OCI-M1 (cell line): ENCODE measurements around the gene TRPM2.

ENCODE experiments used
- DNase-seq: peaks from one replicate; lab custom pipeline; 2025; lab: John Stamatoyannopoulos, UW

The TRPM2 gene

DNA sequence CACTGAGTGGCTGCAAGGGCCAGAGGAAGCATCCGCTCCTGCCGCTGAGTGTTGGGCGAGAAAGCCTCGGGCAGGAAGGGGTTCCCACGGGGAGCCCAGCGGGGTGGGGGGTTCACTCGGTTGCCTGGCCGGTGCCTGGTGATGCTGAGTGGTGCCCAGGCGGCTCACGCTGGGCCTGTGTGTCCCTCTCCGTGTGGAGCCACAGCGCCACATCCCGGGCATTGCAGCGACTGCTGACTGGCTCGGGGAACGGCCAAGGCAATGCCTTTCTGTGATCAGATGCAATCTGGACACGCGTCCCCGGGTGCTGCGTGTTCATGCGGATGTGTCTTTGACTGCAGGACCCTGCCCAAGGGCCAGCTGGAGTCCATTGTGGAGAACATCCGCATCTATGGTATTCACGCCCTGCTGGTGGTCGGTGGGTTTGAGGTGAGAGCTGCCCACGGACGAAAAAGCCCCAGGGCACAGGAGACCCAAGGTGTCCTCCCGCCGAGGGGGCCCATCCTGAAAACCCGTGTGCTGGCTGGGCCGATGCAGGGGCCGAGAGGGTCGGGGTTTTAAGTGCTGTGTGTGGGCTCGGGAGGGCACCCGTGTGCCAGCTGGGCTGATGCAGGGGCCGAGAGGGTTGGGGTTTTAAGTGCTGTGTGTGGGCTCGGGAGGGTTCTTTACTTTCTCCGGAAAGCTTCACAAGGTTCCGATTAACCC, 30.6 kb upstream of the TRPM2 start:
- no peak for DNase-seq

DNA sequence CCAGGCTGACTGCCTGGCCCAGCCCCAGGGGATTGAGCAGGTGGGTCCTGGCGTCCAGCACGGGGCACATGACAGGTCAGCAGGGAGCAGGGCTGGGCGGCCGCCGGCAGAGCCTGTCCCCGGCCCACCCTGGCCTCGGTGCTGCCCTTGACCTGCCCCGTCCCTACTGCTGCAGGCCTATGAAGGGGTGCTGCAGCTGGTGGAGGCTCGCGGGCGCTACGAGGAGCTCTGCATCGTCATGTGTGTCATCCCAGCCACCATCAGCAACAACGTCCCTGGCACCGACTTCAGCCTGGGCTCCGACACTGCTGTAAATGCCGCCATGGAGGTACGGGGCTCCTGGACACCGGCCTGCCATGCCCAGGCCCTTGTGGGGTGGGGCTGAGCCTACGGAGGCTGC, 29.8 kb upstream of the TRPM2 start:
- DNase-seq: no peak

DNA sequence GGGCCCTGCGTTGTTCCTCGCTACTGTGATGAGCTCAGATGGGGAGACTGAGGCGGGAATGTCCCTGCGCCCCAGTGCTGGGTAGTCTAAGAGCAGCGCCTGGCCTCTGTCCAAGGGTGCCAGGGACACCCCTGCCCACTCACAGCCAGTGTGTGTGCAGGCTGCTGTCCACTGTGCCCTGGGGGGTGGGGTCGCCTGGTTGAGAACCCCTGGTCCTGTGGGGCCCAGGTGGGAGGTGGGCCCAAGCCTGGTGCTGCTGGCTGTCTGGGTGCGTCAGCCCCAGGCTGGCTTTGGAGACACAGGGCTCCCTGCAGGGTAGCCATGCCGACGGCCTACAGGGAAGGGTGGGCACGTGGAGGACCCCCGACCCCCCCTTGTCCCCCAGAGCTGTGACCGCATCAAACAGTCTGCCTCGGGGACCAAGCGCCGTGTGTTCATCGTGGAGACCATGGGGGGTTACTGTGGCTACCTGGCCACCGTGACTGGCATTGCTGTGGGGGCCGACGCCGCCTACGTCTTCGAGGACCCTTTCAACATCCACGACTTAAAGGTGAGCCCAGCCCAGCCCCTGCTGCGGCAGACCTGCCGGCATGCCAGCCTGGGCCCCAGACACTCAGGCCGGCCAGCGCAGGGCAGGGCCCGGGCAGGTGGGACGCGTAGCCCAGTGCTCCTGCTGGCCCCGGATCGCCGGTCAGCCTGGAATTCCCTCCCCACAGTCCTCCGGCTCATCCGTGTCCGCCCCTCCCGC, 29.1 kb upstream of the TRPM2 start:
- no peak for DNase-seq

DNA sequence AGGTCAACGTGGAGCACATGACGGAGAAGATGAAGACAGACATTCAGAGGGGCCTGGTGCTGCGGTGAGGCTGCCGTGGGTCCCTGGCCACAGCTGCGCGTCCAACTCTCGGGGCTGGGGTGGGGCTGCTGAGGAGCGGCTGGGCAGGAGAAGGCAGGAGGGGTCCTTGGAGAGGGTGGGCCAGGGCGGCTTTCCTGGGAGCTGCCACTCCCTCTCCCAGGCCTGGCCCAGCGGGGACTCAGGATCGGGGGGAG, 28.6 kb upstream of the TRPM2 start:
- DNase-seq: no peak

DNA sequence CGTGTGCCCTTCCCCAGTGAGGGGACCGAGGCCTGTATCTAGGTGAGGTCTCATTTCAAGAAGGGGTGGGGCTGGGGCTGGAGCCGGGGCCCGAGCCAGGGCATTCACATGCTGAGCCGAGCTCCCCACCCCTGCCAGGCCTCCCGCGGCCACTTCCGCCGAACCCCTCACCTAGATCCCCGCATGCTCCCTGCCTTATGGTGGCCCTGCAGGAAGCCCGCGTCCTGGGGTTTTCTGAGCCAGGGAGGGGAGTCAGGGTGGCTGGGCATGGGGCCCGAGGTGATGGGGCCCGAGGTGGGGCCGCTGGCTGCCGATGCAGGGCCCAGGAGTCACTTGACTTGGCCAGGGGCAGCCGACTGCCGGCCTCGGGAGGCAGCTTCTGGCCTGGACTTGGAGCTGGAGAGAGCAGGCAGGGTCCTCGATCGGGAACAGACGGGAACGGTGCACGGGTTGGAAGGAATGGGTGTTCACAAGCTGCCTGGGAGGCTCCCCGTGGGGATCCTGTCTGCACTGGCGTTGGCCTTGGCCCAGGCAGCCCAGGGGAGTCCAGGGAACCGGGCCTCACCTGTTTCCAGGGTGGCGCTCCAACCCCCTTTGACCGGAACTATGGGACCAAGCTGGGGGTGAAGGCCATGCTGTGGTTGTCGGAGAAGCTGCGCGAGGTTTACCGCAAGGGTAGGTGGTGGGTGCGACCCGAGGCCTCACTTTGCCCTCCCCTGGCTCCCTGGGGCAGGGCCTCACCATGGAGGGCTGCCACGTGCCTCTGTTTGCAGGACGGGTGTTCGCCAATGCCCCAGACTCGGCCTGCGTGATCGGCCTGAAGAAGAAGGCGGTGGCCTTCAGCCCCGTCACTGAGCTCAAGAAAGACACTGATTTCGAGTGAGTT, 27.8 kb upstream of the TRPM2 start:
- DNase-seq: no peak

DNA sequence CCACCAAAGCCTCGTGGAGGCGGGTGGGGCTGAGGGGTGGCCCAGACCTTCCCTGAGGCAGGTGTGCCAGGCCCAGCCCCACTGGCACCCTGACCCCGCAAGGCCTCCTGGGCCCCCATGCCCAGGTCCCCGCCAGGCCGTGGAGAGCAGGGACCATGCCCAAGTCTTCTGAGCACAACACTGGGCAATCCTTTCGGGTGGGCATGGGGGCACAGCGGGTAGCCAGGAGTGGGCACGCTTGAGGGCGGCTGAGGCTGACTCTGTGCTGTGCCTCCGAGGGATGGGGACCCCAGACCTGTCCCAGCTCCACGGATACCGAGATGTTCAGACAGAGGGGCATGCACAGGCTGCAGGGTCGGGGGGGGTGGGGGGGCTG, 27.2 kb upstream of the TRPM2 start:
- DNase-seq: no peak

DNA sequence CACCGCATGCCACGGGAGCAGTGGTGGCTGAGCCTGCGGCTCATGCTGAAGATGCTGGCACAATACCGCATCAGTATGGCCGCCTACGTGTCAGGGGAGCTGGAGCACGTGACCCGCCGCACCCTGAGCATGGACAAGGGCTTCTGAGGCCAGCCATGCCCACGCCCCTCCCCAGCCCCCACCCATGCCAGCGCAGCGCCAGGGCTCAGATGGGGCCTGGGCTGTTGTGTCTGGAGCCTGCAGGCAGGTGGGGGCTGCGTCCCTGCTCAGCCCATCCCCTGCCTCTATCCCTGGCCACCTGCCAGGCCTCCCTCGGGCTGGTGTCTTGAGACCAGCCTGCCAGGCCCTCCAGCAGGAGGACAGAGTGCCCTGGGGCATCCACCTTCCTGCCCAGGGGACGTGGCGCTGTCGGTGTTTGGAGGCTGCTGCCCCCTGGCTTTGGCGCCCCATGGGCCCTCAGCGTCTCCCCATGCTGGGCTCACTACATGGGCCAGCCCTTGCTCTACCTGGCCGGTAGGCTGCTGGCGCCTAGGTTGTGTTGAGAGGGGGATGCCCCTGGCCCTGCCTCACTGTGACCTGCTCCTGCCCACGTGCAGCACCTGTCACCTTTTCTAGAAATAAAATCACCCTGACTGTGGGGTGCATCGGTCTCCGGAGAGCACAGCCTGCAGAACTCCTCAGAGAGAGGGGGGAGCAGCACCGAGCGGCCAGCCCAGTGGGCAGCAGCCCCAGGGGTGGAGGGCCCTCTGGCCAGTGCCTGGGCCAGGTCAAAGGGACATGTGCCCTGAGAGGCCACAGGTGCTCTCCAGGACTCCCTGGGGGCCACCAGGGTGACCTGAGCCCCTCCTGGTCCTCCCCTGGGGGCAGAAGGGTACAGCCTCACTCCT, 26.5 kb upstream of the TRPM2 start:
- DNase-seq: no peak

DNA sequence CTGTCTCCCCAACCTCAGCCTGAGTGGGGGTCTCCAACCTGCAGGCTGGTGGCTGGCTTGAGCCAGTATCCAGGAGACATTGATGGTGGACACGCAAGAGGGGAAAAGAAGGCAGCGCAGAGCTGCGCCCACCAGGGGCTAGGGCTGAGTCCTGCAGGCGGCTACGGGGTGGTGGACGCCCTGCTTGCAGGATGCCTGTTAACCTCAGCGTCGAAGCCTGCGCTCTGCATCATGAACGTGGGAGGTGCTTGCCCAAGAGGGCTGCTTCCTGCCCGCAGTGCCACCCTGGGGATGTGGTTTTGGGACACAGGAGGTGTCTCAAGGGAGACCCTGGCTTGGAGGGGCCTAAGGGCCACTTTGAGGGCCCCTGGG, 25.8 kb upstream of the TRPM2 start:
- DNase-seq: no peak

DNA sequence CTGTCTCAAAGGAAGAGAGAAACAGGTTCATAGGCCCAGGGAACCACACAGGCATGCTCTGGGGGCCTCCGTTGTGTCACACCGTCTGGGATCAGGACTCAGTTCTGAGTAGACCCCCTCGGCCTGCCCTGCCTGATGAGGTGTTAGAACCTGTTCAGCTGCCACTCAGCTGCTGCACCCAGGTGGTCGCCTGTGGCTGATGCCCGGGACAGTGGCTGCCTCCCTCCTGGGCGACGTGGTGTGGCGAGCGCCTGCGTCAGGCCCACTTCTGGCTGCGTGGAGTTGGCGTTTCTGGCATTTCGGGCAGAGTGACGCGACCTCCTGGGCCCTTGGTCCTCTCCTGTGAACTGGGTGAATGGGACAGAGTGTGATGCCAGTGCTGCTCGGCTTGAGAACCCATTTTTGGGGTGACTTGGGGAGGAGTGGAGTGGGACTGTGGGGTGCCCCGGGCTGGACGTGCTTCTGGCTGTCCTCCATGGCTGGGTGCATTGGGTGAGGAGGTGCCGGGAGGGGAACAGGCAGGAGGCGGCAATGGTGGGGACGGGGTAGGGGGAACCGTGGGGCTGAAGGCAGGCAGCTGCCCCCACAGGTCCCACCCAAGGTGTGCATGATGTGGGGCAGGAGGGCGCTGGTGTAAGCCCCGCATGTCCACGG, 25.1 kb upstream of the TRPM2 start:
- DNase-seq: no peak

DNA sequence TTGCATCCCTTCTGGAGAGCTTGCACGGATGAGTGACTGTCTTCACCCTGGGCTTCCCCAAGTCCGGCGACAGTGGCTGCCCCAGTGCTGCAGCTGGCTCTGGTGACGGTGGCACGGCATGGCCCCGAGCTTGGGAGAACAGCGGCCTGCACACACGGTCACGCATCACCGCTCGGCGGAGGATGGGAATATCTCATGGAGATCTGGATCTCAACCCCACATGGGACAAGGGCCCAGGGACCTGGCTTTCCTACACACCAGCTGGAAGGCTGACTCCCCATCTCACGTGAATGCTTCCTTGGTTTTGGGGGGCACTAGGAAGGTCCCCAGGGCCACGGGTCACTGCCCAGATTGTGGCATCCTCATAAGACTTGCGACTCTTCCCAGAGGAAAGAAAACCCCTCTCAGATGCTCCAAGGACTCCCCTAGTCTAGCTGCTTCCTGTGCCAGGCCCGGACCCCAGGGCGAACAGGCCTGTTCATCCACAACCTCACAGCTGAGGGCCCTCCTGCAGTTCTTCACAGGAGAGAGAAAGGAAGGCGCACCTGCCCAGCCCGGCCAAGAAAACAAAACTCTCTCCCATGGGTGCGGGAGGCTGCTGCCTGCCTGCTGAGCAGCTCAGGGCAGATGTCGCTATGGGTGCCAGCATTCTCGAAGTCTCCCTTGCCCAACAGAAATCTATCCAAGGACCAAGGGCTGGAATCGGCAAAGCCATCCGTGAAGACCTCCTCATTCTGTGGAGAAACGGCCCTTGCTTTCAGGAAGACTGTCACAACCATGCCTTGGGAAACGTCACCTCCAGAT, 24.1 kb upstream of the TRPM2 start:
- DNase-seq: no peak

DNA sequence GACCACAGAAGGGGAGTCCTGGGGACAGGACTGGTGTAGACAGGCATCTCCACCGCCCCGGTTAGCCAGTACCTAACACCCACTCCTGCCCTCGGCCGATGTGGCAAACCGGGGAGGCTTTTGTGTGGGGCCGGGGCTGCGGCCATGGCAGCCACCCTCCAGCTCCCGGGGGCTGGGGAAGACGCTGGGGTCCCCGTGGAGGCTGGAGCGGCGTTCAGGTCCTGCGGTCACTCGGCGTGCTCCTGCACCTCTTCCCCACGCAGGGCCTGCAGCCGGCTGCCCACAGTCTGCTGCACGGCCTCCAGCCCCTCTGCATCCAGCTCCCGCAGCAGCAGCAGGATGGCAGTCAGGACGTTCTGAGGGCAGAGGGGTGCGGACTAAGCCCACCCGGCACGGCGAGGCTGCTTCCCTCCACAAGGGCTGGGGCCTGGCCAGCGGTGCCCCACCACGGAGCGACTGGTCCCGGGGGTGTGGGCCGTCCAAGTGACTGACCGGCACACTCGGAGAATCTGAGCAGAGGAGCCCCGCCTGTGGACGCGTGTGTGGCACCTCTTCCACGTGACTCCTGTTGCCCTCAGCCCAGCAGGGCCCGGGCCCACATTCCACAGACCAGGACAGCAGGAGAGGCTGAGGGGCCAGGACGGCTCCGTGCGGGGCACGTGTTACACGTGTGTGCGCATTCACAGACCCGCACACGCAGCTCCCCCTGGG, 23.3 kb upstream of the TRPM2 start:
- DNase-seq: no peak

DNA sequence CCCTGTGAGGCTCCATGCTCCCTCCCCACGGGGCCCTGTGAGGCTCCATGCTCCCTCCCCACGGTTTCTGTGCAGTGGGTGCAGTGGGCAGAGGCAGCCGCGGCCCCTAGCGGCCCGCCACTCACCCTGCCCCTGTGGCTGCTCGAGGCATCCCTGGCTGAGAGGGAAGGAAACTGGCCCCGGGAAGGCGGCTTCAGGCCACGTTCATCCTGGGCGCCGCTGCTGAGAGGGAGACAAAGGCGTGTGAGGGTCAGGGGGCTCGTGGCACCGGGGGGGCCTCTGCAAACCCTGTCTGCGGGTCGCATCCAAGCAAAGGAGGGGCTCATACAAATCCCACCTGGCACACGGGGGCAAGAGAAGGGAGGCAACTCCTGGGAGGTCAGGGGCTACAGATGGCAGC, 22.7 kb upstream of the TRPM2 start:
- DNase-seq: no peak

DNA sequence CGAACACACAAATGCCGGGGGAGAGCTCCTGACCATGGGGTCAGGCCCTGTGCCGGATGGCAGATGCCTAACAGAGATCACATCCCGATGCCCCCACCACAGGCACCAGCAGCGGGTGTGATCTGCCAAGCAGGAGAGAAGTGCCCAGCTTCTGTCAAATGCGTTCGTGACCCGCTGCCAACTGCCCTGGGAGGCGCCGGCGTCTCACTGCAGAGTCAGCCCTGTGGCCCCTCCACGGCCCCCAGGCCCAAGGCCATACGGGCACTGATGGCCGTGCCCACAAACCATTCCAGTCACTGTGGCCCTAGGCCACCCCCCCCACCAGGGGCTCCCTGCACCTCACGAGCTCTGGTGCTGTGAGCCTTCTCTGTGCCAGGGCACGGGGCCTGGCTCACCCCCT, 22.2 kb upstream of the TRPM2 start:
- DNase-seq: no peak

DNA sequence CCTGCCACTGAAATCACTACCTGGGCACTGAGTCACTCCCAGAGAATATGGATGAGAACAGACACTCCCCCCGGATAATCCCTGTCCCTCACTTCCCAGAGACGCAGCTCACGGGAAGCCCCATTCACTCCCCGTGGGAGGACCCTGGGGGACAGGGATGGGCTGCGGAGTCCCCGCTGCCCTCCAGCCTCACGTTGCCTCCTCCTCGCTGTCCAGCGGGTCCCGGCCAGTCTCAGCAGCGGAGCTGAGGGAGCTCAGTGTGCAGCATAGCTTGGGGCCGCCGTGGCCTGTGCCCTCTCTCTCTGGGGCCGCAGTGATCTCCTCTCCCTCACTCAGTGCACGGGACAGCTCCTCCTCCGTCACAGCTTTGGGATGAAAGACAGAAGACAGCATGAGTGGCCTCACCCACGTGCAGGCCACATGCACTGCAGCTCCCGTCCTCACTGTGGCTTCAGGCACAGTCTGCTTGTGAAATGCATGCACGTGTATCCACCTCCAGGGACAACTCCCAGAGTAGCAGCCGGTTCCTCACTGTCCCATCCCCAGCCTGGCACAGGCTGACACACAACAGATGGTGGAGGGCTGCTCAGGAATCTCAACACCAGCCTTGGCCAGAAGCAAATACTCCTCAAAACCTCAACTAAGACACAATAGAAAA, 21.6 kb upstream of the TRPM2 start:
- DNase-seq: no peak

DNA sequence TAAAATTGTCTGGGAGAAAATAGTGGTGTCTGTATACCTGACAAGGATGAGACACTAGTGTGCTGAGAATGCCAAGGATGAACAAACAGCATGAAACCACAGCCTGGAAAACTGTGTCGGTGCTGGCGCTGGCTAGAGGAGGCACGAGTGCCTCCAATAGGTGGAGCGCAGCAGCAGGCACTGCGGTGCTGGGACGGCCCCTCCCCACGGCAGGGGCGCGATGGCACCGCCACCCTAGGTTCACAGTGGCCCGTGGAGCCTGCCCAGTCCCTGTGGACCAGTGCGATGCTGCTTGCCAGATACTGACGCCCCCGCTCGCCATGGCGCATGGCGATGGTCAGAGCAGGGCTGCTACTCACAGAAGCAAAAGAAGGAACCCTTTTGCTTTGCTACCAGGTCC, 21.0 kb upstream of the TRPM2 start:
- no peak for DNase-seq

DNA sequence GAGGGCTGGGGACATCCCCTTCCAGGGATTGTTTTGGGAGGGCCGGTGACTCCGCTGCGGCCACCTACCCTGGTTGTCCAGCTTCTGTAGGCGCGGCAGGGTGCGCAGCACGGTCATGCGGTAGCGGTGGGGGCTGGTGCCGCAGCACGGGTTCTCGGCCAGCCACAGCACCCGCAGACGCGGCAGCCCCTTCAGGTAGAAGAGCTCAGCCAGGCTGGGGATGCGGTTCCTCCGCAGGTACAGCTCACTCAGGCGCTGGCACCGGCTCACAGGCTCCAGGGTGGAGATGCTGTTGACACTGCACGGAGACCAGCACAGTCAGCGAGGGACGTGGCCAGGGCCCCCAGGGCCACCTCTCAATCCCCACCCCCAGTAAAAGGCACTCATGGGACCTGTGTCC, 20.5 kb upstream of the TRPM2 start:
- no peak for DNase-seq

DNA sequence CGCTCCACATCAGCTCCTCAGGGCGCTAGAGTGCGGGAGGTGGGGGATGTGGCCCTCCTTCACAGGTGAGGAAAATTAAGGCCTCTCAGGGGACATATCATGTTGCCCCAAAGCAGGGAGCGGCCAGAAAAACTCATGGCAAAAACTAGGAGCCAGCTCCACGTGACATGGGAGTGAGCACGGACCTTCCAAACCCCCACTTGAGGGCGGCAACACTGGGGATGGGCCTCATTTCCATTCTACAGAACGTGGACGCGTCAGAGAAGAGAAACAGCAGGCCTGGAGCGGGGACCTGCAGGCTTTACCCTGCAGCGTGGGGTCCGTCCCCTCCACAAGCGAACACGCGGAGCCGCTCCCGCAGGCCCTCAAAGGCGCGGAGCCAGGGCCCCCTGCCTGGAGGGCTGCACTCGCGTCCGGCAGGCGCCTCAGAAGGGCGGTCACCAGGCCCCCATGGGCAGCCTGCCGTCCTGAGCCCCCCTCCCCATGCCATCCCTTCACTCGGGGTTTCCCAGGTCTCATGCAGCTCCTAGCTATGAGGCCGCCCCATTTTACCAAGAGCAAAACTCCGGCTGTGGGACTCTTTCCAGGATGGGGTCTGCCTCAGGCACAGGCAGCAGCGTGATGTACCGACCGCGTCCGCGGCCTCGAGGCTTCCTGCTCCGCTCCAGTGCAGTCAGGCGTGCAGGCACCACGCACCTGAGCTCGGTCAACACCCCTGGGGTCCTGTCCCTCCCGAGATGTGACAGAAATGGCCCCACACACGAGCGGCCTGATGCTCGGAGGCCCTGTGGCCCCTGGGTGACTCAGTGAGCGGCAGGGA, 19.7 kb upstream of the TRPM2 start:
- no peak for DNase-seq

DNA sequence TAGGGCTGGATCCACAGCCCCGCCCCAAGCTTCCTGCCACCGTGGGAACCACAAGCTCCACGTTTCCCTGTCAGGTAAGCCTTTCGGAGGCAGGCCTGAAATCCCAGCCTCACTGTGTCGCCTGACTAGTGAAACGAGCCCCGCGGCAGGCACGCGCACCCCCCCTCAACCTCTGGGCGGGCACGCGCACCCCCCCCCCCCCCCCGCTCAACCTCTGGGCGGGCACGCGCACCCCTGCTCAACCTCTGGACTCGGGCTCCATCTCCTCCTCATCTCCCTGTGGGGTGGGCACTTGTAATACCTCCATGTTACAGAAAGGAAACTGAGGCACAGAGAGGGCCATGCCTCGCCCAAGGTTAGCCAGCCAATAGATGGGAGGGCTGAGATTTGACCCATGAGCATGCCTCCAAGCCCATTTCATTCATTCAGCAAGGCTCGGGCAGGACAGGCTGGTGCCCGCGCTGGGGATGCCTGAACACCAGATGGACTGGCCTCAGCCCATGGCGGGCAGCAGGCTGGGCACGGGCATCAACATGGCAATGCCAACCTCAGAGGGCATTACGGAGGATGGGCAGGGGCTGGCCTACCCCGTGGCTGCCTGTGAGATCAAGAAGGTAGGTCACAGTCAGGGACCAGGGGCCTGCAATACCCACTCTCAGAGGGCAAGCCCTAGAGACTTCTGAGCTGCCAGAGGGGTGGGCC, 18.9 kb upstream of the TRPM2 start:
- no peak for DNase-seq
